Measurements from ENCODE around the gene MANSC1. TPM values are rescaled to one million over a fixed set of nuclear protein-coding genes. Genes with fewer than 3 reads are reported as not detected.

The MANSC1 gene
- total RNA-seq, 1 experiment from 2014 or later = 0.94 TPM

Other genes with a start within 250 kb of the MANSC1 start
- 44.6 and 48.0 TPM in 2 replicates for gene LRP6, start 83.2 kb downstream of the MANSC1 start, total RNA-seq (2014; rRNA removed; shearing (Covaris generic))
- 7.4 and 7.5 TPM in 2 replicates for gene BORCS5, start 6.8 kb upstream of the MANSC1 start, total RNA-seq (2014; rRNA removed; shearing (Covaris generic))
- gene DUSP16, start 212.6 kb upstream of the MANSC1 start, total RNA-seq (2014; rRNA removed; shearing (Covaris generic)) = 13.6 and 17.2 TPM in 2 replicates

Data from H7 (cell line).